GM03348 (cell line): ENCODE measurements around the gene CALM1.
A peak's percentile ranks its signal among the peaks of the same experiment; 100 is the strongest.

Experiments used
- DNase-seq: peaks from one replicate; pipeline ENCODE4 v3.0.0; 2012; ENCODE audit warnings: low spot score

The CALM1 gene

DNA sequence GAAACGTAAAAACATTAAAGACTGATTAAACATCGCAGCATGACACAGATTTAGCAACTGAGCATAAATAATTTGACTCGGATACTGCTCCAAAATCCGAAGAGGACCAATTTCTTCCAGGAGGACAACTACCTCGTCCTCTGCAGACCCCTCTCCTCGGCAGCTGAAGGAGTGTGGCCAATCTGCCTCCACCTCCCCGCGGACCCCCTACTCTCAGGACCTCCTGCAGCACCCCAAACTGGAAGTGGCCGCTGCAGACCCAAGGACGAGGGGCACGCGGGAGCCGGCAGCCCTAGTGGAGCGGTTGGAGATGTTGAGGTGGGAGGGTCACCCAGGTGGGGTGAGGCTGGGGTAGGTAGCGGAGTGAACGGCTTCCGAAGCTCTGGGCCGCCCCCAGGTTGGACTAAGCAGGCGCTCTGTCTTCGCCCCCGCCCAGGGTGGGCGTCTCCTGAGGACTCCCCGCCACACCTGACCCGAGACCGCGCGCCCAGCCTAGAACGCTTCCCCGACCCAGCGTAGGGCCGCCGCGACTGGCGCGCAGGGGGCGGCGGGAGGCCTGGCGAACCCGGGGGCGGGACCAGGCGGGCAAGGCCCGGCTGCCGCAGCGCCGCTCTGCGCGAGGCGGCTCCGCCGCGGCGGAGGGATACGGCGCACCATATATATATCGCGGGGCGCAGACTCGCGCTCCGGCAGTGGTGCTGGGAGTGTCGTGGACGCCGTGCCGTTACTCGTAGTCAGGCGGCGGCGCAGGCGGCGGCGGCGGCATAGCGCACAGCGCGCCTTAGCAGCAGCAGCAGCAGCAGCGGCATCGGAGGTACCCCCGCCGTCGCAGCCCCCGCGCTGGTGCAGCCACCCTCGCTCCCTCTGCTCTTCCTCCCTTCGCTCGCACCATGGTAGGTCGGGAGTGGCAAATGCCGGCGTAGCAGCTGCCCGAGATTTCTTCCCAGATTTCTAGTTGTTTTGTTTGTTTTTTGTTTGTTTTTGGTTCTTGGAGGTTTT, at the start of gene CALM1:
TSS of gene CALM1 (plus strand) at position 689 of the 999 bp plus-strand sequence. CDS start at position 891, 202 bp downstream.
- DNase-seq = peak; percentile 96

DNA sequence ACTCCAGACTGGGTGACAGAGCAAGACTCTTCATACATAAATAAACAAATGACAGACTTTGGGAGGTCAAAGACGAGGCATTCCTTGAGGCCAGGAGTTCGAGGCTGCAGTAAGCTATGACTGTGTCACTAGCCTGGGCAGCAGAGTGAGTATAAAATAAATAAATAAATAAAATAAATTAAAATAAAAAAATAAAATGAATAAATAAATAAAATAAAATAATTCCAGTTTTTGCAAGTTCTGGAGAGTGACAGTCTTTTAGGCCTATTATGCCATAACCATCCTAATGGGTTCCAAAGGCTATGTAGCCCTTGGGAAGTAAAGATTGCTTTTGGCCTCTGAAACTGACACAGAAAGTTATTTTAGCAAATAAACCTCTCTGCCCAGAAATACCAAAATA, 48.6 kb upstream of the CALM1 start:
- no peak for DNase-seq

DNA sequence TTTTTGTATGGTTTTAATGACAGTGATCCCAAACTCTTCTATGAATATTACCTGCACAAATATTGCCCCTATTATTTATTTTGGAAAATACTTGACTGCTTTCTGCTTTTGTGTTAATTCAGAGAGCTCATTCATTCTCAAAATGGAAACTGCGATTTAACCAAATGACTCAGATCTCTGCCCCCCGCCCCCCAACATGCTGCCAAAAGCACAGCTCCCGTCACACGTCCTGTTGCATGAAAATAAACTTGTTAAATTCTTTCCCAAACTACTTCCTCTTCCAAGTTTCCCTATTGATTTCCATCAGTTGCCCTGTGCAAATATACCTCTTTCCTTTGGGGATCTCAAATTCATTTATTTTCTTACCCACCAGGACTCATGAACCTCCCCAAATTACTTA, 47.1 kb upstream of the CALM1 start:
- DNase-seq = no peak

DNA sequence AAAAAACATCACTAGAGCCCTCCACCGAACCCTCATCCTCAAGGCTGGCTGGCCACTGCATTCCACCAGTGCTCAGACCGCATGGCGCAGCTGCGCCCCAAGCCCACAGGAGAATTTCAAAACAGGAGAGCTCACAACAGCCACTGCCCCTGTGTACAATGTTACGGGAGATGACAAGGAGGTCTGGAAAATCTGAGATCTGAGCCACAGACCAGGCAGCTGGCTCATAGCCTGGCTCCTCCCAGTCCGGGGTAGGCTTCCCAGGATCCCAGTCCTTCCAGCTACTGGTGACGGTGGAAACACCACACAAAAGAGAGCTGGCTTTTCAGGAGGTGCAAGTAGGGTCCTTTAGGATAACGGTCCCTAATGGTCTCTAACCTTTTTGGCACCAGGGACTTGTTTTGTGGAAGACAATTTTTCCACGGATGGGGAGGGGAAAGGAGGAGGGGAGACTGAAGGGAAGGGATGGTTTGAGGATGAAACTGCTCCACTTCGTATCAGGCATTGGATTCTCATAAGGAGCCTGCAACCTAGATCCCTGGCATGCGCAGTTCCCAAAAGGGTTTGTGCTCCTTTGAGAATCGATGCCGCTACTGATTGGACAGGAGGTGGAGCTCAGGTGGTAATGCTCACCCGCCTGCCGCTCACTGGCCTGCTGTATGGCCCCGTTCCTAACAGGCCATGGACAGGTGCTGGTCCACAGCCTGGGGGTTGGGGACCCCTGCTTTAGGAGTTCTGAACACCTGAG, 42.1 kb upstream of the CALM1 start:
- DNase-seq = no peak

DNA sequence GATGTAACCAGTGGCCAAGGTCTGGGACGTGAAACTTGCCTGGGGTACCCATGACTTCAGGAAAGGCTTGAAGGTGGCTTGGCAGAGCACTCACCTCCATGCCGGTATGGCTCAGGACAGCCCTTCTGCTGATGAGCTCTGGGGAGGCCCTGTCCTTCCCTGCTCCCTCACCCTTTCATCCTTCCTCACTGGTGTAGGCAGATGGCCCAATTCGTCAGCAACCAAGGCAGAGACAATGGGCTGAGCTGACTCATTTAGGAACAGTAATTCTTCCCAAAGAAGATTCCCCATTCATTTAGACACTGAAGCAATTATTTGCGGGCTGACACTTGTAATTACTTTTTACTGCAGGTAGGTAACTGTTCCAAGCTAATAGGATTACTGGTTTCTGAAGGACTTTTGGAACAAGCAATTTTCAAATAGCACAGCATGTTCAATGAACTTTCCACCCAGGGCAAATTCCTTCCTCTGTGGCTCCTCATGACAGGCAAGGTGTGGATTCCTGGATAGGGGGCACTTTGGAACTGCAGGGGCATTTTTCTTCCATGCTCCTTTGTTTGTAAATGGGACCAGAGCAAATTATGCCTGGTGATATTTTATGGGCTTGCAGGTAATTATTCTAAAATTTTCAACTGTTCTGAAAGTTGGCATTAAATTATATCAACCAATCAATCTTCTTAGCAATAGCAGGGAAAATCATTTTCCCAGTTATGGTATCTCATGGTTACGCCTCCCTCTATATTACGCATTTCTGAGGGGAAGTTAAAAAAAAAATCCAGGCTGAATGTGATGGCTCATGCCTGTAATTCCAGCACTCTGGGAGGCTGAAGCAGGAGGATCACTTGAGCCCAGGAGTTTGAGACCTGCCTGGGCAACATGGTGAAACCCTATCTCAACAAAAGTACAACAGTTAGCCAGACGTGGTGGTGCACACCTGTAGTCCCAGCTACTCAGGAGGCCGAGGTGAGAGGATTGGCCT, 41.0 kb upstream of the CALM1 start:
- peak; percentile 20 for DNase-seq

DNA sequence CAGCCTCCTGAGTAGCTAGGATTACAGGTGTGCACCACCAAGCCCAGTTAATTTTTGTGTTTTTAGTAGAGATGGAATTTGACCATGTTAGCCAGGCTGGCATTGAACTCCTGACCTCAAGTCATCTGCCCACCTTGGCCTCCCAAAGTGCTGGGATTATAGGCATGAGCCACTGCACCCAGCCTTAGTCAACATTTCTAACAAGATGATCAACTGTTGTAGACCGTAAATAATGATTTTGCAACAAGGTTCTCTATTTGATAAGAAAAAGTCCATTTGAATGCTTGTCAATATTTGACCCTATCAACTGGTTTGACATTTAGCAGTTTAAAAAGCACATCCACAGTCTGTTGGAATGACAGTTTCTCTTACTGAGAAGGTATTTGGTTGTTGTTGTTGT, 39.9 kb upstream of the CALM1 start:
- no peak for DNase-seq

DNA sequence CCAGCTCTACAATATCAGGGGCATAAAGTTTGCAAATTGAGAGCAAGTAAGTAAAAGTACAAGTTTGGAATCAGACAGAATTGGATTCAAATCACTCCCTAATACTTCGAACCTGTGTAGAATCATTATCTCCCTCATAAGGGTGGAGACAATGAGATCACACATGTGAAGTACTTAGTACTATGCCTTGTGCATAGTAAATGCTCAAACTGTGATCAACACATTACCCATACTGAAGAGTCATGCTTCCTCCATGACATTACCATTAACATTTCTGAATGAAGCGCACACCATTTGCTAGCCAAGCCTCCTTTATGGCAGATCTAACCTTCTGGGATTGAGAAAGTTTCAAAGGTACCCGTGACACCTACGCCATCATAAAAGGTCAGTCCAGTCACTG, 38.5 kb upstream of the CALM1 start:
- DNase-seq = no peak

DNA sequence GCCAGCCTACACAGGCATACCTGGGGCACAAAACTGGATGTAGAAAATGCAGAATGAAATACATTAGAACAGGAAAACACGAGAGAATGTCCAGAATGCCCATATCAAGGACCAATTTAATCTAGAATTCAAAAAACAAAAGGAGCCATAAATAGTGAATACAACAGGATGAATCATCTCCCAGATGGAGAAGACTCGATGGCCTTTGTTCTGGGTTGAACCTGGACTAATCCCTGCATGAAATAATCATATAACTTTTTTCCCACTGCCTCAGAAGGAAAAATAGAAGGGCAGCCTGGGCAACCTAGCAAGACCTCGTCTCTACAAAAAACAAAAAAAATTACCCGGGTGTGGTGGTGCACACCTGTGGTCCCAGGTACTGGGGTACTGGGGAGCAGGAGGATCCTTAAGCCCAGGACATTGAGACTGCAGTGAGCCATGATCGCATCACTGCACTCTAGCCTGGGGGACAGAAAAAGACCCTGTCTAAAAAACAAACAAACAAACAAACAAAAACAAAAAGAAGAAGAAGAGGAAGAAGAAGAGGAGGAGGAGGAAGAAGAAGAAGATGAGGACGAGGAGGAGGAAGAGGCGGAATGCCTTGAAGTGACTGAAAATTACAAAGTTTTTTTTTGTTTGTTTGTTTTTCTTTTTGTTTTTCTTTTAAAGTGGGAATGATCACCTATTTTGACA, 34.8 kb upstream of the CALM1 start:
- DNase-seq = no peak

DNA sequence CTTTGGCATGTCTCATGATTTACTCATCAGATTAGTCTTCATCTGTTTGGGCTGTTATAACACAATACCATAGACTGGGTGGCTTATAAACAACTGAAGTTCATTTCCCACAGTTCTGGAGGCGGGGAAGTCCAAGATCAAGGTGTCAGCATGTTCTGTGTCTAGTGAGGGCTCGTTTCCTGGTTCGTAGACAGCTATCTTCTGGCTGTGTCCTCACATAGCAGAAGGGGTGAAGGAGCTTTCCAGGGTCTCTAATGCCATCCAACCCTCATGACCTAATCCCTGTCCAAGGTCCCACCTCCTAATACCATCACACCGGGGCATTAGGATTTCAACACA, 34.3 kb upstream of the CALM1 start:
- DNase-seq = no peak

DNA sequence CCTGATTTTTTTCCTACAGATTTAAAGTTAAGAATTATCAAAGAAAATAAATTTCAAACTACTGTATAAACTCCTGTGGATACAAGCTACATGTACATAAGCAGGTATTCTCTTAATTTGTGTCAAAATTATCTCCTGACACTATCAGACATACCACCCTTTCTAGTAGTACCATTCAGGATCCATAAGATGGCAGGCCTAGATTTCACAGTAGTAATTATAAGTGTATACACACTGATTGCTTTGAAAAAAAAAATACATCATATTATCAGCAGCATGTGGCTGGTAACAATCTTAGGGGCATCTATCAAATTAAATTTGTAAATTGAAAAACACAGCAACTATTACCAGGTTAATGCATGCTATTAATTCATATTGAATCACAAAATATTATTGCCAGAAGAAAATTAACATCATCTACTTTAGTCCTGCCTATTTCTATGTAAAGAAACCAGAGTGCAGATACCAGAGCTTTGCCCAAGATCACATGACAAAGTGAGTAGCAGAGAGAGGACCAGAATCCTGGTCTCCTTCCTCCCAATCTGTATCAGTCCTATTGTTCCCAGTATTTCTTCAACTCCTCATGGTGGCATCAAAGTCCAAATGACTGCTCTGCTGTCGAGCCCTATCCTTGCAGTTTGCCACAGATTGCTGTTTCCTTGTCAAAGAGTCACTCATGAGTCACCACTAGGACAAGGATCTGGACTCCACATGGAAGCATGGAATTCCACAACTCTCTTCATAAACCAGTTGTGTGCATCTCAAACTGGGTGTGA, 27.7 kb upstream of the CALM1 start:
- no peak for DNase-seq

DNA sequence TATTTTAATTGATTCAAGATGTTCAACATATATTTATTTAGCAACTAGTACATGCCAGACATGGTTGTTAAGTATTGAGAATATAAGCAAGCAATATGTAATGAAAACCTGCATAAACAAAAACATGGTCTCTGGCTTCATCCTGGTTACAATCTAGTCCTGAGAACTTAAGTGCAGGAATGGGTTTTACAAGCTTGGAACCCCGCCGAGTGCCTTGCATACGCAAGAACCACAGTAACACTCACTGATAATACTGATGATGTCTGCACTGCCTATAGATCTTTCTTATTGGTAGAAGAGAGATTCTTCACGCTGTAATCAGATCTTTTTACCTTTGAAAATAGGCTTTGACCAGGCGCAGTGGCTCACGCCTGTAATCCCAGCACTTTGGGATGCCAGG, 22.9 kb upstream of the CALM1 start:
- DNase-seq = no peak

DNA sequence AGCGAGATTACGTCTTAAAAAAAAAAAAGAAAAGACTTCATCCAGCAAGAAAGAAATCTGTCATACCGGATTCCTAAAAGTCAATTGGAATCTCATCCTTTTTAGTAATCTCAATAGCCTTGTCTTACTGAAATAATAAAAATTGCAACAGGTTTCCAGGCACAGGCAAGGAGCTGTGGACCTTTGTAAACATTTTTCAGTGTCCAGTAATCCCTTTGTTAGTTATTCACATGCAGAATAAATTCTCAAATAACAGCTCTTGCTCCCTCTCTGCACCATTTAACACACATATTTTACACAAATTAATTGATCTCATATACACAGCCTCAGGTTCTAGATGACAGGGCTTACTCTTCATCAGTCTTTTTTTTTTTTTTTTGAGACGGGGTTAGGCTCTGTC, 22.0 kb upstream of the CALM1 start:
- DNase-seq = no peak

DNA sequence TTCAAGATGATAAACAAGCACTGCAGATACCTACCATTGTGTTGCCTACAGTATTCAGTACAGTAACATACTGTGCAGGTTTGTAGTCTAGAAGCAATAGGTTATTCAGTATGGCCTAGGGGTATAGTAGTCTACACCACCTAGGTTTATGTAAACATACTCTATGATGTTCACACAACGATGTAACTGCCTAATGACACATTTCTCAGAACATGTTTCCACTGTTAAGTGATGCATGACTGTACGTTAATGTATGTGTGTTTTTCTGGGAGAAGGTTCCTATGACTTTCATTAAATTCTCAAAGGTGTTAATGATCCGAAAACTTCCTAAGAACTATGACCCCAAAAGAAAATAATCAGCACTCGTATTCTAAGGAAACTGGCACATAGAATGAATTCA, 20.9 kb upstream of the CALM1 start:
- no peak for DNase-seq

DNA sequence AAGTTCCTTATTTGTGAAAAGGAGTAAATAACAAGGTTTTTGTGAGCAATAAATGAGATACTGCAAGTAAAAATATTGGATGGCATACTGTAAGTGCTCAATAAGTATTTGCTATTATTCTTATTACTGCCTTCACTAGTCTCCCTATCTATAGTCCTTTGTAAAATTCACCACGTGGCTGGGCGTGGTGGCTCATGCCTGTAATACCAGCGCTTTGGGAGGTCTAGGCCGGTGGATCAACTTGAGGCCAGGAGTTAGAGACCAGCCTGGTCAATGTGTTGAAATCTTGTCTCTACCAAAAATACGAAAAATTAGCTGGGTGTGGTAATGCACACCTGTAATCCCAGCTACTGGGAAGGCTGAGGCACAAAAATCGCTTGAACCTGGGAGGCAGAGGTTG, 18.6 kb upstream of the CALM1 start:
- no peak for DNase-seq

DNA sequence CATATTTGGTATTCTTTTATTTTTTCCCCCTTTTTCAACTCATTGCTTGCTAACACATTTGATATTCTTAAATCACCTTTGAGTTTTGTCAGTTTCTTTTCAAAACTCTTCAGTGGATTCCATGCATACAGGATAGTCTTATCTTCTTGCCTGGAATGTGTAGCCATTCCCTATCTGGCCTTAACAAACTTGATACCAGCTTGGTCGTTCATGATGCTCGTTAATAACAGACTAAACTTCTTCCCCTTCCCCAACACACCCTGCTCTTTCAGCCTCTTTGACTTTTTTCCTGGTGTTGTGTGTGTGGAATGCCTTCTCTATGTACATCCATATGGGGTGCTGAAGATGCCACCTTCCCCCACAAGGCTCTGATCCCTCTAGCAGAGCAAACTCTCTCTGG, 17.7 kb upstream of the CALM1 start:
- no peak for DNase-seq

DNA sequence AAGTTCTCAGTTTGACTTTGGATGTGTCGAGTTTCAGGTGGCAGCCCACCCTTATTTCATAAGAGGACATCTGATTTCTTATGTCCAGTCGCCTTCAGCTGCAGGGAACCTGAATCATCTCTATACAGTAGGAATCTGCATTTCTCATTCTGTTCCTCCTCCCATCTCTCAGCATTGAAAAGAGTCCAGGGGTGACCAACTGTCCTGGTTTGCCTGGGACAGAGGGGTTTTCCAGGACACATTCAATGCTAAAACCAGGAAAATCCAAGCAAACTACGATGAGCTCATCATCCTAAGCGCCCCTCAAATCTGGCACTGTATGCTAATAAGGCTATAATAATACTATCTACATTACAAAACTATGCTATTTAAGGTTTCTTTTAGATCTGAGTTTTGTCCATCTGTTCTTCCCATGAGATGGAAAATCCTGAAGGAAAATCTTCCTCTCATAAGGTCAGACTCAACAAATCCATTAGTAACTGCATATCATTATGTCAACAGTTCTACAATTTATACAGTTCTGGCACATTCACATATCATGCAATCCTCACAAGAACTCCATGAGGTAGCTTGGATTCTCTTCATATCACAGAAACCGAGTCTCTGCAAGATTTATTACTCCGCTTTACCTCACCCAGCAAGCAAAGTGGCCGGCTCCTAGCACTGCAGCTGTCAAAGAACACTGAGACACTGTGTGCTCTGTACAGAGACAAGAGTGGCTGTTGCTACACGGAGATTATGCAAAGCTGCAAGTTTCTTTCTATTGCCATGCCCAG, 15.6 kb upstream of the CALM1 start:
- DNase-seq = no peak

DNA sequence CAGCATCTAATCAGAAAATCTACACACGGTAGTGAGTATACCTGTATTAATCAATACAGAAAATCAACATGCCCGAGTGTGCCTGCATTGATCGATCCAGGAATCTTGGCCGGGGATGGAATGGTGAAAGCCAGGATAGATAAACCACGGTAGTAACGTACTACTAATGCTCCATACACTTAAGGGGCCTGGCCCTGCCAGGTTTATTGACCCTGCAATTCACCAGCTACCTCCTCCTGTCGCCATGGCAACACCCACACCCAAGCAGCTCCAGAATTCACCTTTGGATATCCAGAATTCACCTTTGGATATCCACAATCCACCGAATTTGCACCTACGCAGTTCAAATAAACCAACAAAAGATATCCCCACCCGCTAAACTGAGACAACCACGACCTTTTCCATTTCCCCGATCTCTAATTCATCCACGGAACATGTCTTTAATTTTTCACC, 14.8 kb upstream of the CALM1 start:
- no peak for DNase-seq

DNA sequence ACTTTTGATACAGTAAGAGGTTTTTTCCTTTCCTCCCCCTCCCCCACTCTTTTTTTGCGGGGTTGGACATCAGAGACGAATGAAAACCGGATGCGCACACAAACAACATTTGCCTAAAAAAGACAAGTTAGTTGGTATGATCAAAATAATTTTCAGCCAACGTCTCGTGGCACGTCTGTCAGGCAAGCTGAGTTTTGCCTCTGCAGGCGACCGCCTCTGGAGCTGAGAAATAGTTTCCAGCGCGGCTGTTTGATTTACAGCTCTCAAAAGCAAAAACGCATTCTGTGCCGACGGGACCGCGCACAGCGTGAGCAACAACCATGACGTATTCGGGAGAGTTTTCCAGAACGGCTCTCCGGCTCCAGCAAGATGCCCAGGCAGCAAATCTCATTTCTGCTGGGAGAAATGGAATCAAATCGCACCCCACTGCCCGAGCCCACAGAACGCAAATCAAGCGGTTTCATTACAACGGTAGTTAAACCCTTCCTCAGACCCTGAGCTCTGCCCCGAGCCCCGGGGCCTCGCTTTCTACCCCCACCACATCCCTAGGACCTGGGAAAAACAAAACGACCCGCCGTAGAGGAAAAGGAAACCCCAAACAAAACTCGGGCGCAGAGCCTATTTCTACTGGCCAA, 14.2 kb upstream of the CALM1 start:
- DNase-seq = peak; percentile 67

DNA sequence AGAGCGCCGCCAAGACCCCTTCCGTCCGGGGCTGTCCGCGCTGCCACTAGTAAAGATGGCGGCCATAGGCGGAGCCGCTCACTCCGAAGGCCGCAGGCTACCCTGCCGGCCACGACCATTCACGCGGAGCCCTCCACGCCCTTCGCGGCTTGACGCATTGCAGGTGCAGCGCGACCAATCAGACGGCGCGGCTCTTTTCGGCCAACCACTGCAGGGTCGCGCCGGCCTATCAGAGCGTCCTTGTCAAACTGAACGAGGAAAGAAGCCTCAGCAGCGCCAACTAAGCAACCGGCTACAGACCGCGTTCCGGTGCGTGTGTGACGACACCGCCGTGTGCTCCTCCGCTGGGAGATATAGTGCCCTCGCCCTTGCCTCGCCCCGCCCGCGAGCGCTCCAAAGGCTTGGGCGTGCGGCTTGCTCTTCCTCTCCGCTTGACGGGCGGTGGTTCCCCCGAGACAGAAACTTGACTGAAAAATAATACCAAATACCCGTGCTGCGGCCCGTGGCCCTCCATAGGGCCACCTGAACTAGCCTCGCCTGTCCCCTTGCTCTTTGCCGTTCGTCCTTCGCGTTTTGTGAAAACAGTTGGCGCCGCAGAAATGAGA, 13.6 kb upstream of the CALM1 start:
- peak; percentile 99 for DNase-seq
